Peyer's patch (tissue), 4 donors: Measurements from ENCODE around the gene PITX1. TPM values are rescaled to one million over a fixed set of nuclear protein-coding genes. Genes with fewer than 3 reads are reported as not detected.
A peak's percentile ranks its signal among the peaks of the same experiment; 100 is the strongest.

ENCODE experiments used
- DNase-seq, 3 donors: peaks; one replicate each; pipeline ENCODE4 v3.0.0-alpha.2; 2017 to 2019
- H3K27ac ChIP-seq, 4 donors: fragments of 200-600 bp; sonication (generic); one replicate each; pipeline ENCODE4 v1.5.1; 2016 to 2019
- H3K27me3 ChIP-seq, 2 donors: fragments of 200-600 bp; sonication (generic); one replicate each; pipeline ENCODE4 v1.5.1; 2019
- H3K36me3 ChIP-seq, 3 donors: fragments of 200-600 bp; sonication (generic); one replicate each; pipeline ENCODE4 v1.5.1; 2016 to 2019
- H3K4me1 ChIP-seq, 4 donors: fragments of 200-600 bp; sonication (generic); one replicate each; pipeline ENCODE4 v1.5.1; 2016 to 2019
- H3K4me3 ChIP-seq, 4 donors: fragments of 200-600 bp; sonication (generic); 1 replicate in 3 of 4; 2 replicates in 1 of 4; pipeline ENCODE4 v1.5.1; 2016 to 2019; ENCODE audit warnings: mild to moderate bottlenecking in 1 of 4
- H3K9me3 ChIP-seq, 4 donors: fragments of 200-600 bp; sonication (generic); one replicate each; pipeline ENCODE4 v1.5.1; 2016 to 2019; ENCODE audit warnings: mild to moderate bottlenecking in 1 of 4
- POLR2A ChIP-seq, 2 donors: fragments of 450-650 bp; IDR thresholded peaks; one replicate each; pipeline ENCODE4 v1.5.1; 2017; ENCODE audit warnings: antibody characterized with exemption in 2 of 2, mild to moderate bottlenecking in 2 of 2, moderate library complexity in 2 of 2
- total RNA-seq, 4 donors: library from RNA; depleted of rRNA; stranded (reverse); fragments of >200 nt; gene quantifications; one replicate each; pipeline ENCODE4 v1.1.0, GENCODE V29; 2016
- TF ChIP-seq, protein P1 (sequence below), 6 experiments: fragments of 450-650 bp in 4 of 6; fragments of 200-600 bp in 2 of 6; sonication (generic) in 1 of 6; IDR thresholded peaks; one replicate each; pipeline ENCODE4 v1.5.1; 2017 to 2019; ENCODE audit warnings: antibody characterized with exemption in 6 of 6, mild to moderate bottlenecking in 3 of 6, moderate library complexity in 1 of 6

Gene PITX1
- total RNA-seq, 4 donors from 2014 or later, result 0.88 to 4.2 (median 2.5) TPM

DNA sequence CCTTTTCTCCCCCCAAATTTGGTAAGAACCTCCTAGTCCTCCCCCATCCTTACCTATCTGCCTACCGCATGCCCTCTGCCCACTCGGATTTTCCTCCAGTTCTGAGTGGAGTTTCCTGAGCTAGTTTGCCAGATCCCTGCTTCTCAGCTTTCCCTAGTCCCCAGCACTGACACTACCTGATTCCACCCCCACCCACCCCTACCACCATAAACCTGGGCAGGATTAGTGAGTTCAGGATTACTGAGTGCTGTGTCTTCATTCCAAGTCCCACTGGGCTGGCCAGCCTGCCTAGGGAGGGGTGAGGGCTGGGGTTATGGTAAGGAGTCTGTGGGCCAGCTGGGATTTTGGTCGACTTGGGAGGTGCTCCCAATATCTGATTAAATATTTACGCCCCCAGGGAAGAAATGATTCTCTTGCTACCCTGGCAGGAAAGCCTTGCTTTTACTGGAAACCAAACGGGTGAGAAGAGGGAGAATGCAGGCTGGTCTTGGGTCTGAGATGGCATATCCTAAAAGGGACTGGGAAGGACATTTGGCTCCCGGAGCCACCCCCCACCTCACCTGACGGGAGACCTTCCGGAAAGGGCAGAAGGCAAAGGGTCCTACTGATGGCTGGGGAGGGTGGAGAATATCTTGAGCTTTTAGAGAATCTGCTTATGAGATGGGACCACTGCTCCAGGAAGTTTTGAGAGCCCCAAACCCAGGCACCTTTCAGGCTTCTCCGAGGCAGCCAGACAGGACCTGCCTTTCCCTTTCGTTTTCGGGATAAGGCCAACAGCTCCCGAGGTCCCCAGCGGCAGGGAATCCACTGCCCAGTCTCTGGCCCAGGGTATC, 3.7 kb downstream of the PITX1 start:
- Histone ChIP-seq H3K27ac (peak overlapping the region in 2 of 4 donors; percentile 9 to 55), H3K27me3 (peaks cover 0 to 65% of the 10 kb centered on the region in 2 donors), H3K9me3 (peaks cover 0 to 6% (median 0%) of the 10 kb centered on the region in 4 donors), H3K36me3 (no peaks in the 10 kb centered on the region), H3K4me3 (peak overlapping the region in 3 of 4 donors; percentile 20 to 36 (median 36)), H3K4me1 (peaks cover 0 to 42% (median 19%) of the 10 kb centered on the region in 4 donors)
- TF ChIP-seq POLR2A (IDR thresholded peaks at IDR 0.05), result no peak
- TF ChIP-seq, protein P1, sequence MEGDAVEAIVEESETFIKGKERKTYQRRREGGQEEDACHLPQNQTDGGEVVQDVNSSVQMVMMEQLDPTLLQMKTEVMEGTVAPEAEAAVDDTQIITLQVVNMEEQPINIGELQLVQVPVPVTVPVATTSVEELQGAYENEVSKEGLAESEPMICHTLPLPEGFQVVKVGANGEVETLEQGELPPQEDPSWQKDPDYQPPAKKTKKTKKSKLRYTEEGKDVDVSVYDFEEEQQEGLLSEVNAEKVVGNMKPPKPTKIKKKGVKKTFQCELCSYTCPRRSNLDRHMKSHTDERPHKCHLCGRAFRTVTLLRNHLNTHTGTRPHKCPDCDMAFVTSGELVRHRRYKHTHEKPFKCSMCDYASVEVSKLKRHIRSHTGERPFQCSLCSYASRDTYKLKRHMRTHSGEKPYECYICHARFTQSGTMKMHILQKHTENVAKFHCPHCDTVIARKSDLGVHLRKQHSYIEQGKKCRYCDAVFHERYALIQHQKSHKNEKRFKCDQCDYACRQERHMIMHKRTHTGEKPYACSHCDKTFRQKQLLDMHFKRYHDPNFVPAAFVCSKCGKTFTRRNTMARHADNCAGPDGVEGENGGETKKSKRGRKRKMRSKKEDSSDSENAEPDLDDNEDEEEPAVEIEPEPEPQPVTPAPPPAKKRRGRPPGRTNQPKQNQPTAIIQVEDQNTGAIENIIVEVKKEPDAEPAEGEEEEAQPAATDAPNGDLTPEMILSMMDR (IDR thresholded peaks at IDR 0.05), result no peak
- DNase-seq, result no peak

DNA sequence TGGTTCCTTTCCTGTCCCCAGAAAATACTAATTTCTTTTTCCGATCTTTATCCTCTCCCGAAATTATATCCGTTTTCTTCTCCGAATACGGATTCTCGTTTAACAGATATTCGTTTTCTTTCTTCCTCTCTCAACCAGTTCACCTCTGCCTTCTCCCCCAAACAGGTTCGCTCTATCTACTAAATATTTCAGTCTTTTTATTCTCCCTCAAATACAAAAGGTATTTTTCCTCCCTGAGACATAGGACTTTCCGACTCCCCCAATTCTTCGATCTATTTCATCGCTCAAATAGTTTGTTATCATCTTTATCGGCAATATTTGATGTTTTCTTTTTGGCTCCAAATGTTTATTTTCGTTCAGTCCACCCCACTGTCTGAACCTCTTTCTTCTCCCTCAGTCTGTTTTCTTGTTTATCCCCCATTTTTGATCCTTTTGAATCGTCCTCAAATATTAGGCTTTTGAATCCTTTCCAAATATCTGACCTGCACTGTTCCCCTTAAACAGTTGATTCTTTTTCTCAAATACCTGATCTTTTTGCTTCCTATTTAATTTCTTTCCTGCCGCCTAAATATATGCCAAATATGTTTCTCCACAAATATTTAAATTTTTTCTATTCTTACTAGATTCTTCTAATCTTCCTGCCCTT, 4.4 kb downstream of the PITX1 start:
- no peaks in the 10 kb centered on the region for H3K36me3 ChIP-seq
- H3K4me3 ChIP-seq, result no peak overlapping the region
- H3K27me3 ChIP-seq, result peaks cover 0 to 60% of the 10 kb centered on the region in 2 donors
- TF ChIP-seq, protein P1 (IDR thresholded peaks at IDR 0.05), result no peak
- no peak for TF ChIP-seq POLR2A (IDR thresholded peaks at IDR 0.05)
- peak overlapping the region in 1 of 4 donors; percentile 9 for H3K27ac ChIP-seq
- no peak for DNase-seq
- H3K4me1 ChIP-seq, result peaks cover 0 to 42% (median 18%) of the 10 kb centered on the region in 4 donors
- peaks cover 0 to 6% (median 0%) of the 10 kb centered on the region in 4 donors for H3K9me3 ChIP-seq

DNA sequence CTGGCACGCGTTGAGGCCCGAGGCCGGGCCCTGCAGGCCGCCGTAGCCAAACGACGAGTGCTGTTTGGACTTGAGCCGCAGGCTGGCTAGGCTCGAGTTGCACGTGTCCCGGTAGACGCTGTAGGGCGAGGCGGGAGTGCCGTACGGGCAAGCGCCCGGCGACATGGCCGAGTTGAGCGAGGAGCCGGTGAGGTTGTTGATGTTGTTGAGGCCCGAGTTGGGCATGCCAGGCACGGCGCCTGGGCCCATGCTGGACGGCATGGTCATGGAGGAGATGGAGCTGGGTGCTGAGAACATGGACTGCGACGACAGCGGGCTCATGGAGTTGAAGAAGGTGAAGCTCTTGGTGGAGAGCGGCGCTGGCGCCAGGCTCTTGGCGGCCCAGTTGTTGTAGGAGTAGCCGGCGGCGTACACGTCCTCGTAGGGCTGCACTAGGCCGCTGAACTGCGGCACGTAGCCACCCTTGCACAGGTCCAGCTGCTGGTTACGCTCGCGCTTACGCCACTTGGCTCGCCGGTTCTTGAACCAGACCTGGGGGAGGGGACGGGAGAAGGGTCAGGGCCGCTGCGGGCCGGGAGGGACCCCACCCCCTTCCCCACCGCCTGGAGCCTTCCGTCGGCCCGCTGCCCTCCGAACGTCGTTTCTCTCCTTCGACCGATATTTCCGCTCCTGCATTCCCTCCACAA, 5.1 kb downstream of the PITX1 start:
- TF ChIP-seq POLR2A (IDR thresholded peaks at IDR 0.05), result no peak
- TF ChIP-seq, protein P1 (IDR thresholded peaks at IDR 0.05), result no peak
- Histone ChIP-seq H3K27ac (no peak overlapping the region), H3K4me1 (peaks cover 0 to 36% (median 15%) of the 10 kb centered on the region in 4 donors), H3K27me3 (peaks cover 0 to 54% of the 10 kb centered on the region in 2 donors), H3K9me3 (peaks cover 0 to 6% (median 0%) of the 10 kb centered on the region in 4 donors), H3K4me3 (no peak overlapping the region), H3K36me3 (no peaks in the 10 kb centered on the region)
- no peak for DNase-seq

DNA sequence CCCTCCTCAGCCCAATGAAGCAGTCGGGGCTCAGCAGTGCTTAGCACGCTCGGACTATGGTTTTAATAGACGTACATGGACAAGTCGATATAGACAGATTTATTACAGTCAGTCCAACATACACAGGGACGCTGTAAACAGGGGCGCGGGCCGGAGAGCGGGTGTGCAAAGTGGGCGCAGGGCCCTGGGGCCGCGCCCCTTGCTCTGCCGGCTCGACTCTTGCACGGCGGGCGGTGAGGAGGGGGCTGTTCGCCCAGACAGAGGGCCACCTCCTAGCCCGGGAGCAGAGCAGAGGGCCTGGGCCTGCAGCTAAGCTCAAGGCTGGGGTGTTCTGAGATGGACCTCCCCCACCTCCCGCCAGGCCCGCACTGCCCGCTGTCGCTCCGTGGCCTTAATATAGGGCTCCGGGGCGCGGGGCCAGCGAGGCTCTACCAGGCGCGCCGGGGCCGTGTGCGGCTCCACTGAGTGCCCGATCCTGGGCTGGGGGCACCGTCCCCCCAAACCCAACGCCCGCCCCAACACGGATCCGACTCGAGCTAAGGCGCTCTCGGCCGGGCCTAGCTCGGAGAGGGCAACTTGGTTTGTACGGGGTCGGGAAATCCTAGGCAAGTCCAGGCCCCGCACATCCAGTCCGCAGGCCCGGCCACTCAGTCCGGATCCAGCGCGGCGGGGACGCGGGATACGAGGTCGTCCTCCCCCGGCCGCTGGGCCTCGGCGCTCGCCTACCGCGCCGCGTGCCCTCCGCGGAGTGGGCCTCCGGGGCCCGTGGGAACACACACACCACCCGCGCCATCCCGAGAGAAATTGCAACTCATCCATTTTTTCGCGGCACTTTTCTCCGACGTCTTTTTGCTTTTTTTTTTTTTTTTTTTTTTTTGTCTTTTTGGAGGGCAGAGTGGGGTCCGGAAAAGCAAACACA, 6.1 kb downstream of the PITX1 start:
- TF ChIP-seq, protein P1 (IDR thresholded peaks at IDR 0.05), result no peak
- no peak for TF ChIP-seq POLR2A (IDR thresholded peaks at IDR 0.05)
- H3K4me1 ChIP-seq, result peaks cover 0 to 26% (median 8%) of the 10 kb centered on the region in 4 donors
- no peaks in the 10 kb centered on the region for H3K36me3 ChIP-seq
- no peak overlapping the region for H3K4me3 ChIP-seq
- no peak overlapping the region for H3K27ac ChIP-seq
- no peak for DNase-seq
- peaks cover 0 to 6% (median 0%) of the 10 kb centered on the region in 4 donors for H3K9me3 ChIP-seq
- peaks cover 0 to 46% of the 10 kb centered on the region in 2 donors for H3K27me3 ChIP-seq
